Activated T-cell treated with anti-CD3 and anti-CD28 coated beads, Interleukin-2, amount 50 U/mL, for 4 hours (primary cell): ENCODE results near the gene OTOL1. TPM values are rescaled to one million over a fixed set of nuclear protein-coding genes. Genes with fewer than 3 reads are reported as not detected.

Source experiments
- ATAC-seq, 2 donors: fragments of 200-7000 bp; cut with Tn5 transposase; one replicate each; pipeline ENCODE4 v1.10.0; 2021
- DNase-seq: peaks from one replicate; pipeline ENCODE4 v3.0.0-alpha.2; 2020
- H3K27me3 Mint-ChIP-seq: one replicate; pipeline ENCODE4 v1.8.0; 2021; ENCODE audit warnings: low read depth, mixed read lengths
- H3K36me3 Mint-ChIP-seq: one replicate; pipeline ENCODE4 v1.8.0; 2022; ENCODE audit warnings: mixed read lengths; ENCODE audit not compliant: insufficient read depth
- H3K4me1 Mint-ChIP-seq: one replicate; pipeline ENCODE4 v1.8.0; 2021; ENCODE audit warnings: low read depth, mixed read lengths
- H3K4me3 Mint-ChIP-seq: one replicate; pipeline ENCODE4 v1.8.0; 2021; ENCODE audit warnings: mild to moderate bottlenecking, moderate library complexity, mixed read lengths
- H3K9me3 Mint-ChIP-seq: one replicate; pipeline ENCODE4 v1.8.0; 2021; ENCODE audit warnings: mixed read lengths
- total RNA-seq, 3 donors: library from RNA; stranded (reverse); gene quantifications; one replicate each; pipeline ENCODE4 v1.2.1, GENCODE V29; 2021

The OTOL1 gene
- total RNA-seq, 3 donors from 2014 or later = not detected

- no peak overlapping the region for H3K4me3 Mint-ChIP-seq
- DNase-seq (no peak), ATAC-seq (no peak)
- peaks cover 3% of the 10 kb centered on the region for H3K27me3 Mint-ChIP-seq
- no peaks in the 10 kb centered on the region for H3K4me1 Mint-ChIP-seq
- peaks cover 6% of the 10 kb centered on the region for H3K9me3 Mint-ChIP-seq
- H3K36me3 Mint-ChIP-seq = no peaks in the 10 kb centered on the region
Measured at GRCh38 chr3:161500068-161500796, 3.6 kb downstream of the OTOL1 start.

- Mint-ChIP-seq H3K9me3 (no peaks in the 10 kb centered on the region), H3K27me3 (peaks cover 2% of the 10 kb centered on the region), H3K4me3 (no peak overlapping the region), H3K4me1 (no peaks in the 10 kb centered on the region), H3K36me3 (no peaks in the 10 kb centered on the region)
- no peak for ATAC-seq
- DNase-seq = no peak
Measured at GRCh38 chr3:161503271-161503670, 6.7 kb downstream of the OTOL1 start.

- H3K4me3 Mint-ChIP-seq = no peak overlapping the region
- H3K9me3 Mint-ChIP-seq = no peaks in the 10 kb centered on the region
- no peaks in the 10 kb centered on the region for H3K4me1 Mint-ChIP-seq
- ATAC-seq (no peak), DNase-seq (no peak)
- no peaks in the 10 kb centered on the region for H3K27me3 Mint-ChIP-seq
- no peaks in the 10 kb centered on the region for H3K36me3 Mint-ChIP-seq
Measured at GRCh38 chr3:161508852-161509477, 12.4 kb downstream of the OTOL1 start.

GRCh38 chr3:161510510-161511260, 14.1 kb downstream of the OTOL1 start:
- no peaks in the 10 kb centered on the region for H3K36me3 Mint-ChIP-seq

GRCh38 chr3:161523916-161524315, 27.3 kb downstream of the OTOL1 start:
- Mint-ChIP-seq H3K36me3 (no peaks in the 10 kb centered on the region), H3K27me3 (no peaks in the 10 kb centered on the region)

More at GRCh38 chr3:161510510-161511260, 14.1 kb downstream of the OTOL1 start:
- H3K4me1 Mint-ChIP-seq = no peaks in the 10 kb centered on the region
- no peak overlapping the region for H3K4me3 Mint-ChIP-seq
- ATAC-seq = no peak
- no peaks in the 10 kb centered on the region for H3K9me3 Mint-ChIP-seq
- H3K27me3 Mint-ChIP-seq = no peaks in the 10 kb centered on the region
- no peak for DNase-seq

GRCh38 chr3:161531930-161532329, 35.3 kb downstream of the OTOL1 start:
- Mint-ChIP-seq H3K4me1 (no peaks in the 10 kb centered on the region), H3K27me3 (no peaks in the 10 kb centered on the region), H3K4me3 (no peak overlapping the region), H3K36me3 (no peaks in the 10 kb centered on the region), H3K9me3 (no peaks in the 10 kb centered on the region)
- ATAC-seq (no peak), DNase-seq (no peak)

More at GRCh38 chr3:161523916-161524315, 27.3 kb downstream of the OTOL1 start:
- ATAC-seq (no peak), DNase-seq (no peak)
- Mint-ChIP-seq H3K4me3 (no peak overlapping the region), H3K4me1 (no peaks in the 10 kb centered on the region), H3K9me3 (no peaks in the 10 kb centered on the region)

- H3K36me3 Mint-ChIP-seq = no peaks in the 10 kb centered on the region
- H3K9me3 Mint-ChIP-seq = no peaks in the 10 kb centered on the region
- H3K4me1 Mint-ChIP-seq = no peaks in the 10 kb centered on the region
- H3K27me3 Mint-ChIP-seq = peaks cover 2% of the 10 kb centered on the region
- DNase-seq (no peak), ATAC-seq (no peak)
- H3K4me3 Mint-ChIP-seq = no peak overlapping the region
Measured at GRCh38 chr3:161540594-161540993, 44.0 kb downstream of the OTOL1 start.

- H3K4me1 Mint-ChIP-seq = no peaks in the 10 kb centered on the region
Measured at GRCh38 chr3:161545824-161546223, 49.2 kb downstream of the OTOL1 start.

GRCh38 chr3:161548301-161548700, 51.7 kb downstream of the OTOL1 start:
- Mint-ChIP-seq H3K4me3 (no peak overlapping the region), H3K36me3 (no peaks in the 10 kb centered on the region), H3K9me3 (no peaks in the 10 kb centered on the region), H3K4me1 (no peaks in the 10 kb centered on the region), H3K27me3 (peaks cover 2% of the 10 kb centered on the region)
- DNase-seq (no peak), ATAC-seq (no peak)

More at GRCh38 chr3:161545824-161546223, 49.2 kb downstream of the OTOL1 start:
- H3K4me3 Mint-ChIP-seq = no peak overlapping the region
- ATAC-seq (no peak), DNase-seq (no peak)
- no peaks in the 10 kb centered on the region for H3K9me3 Mint-ChIP-seq
- H3K36me3 Mint-ChIP-seq = no peaks in the 10 kb centered on the region
- peaks cover 2% of the 10 kb centered on the region for H3K27me3 Mint-ChIP-seq

- Mint-ChIP-seq H3K36me3 (no peaks in the 10 kb centered on the region), H3K27me3 (peaks cover 2% of the 10 kb centered on the region)
Measured at GRCh38 chr3:161549261-161549660, 52.7 kb downstream of the OTOL1 start.

GRCh38 chr3:161550491-161551195, 54.0 kb downstream of the OTOL1 start:
- no peak for DNase-seq
- Mint-ChIP-seq H3K4me3 (no peak overlapping the region), H3K36me3 (no peaks in the 10 kb centered on the region), H3K27me3 (no peaks in the 10 kb centered on the region), H3K4me1 (no peaks in the 10 kb centered on the region), H3K9me3 (no peaks in the 10 kb centered on the region)
- ATAC-seq = no peak

More at GRCh38 chr3:161549261-161549660, 52.7 kb downstream of the OTOL1 start:
- DNase-seq (no peak), ATAC-seq (no peak)
- H3K4me1 Mint-ChIP-seq = no peaks in the 10 kb centered on the region
- H3K4me3 Mint-ChIP-seq = no peak overlapping the region
- no peaks in the 10 kb centered on the region for H3K9me3 Mint-ChIP-seq

- Mint-ChIP-seq H3K36me3 (no peaks in the 10 kb centered on the region), H3K27me3 (no peaks in the 10 kb centered on the region), H3K4me1 (no peaks in the 10 kb centered on the region), H3K9me3 (no peaks in the 10 kb centered on the region), H3K4me3 (no peak overlapping the region)
- DNase-seq (no peak), ATAC-seq (no peak)
Measured at GRCh38 chr3:161551697-161552096, 55.1 kb downstream of the OTOL1 start.

- Mint-ChIP-seq H3K36me3 (no peaks in the 10 kb centered on the region), H3K4me1 (no peaks in the 10 kb centered on the region), H3K9me3 (no peaks in the 10 kb centered on the region), H3K27me3 (no peaks in the 10 kb centered on the region), H3K4me3 (no peak overlapping the region)
- DNase-seq (no peak), ATAC-seq (no peak)
Measured at GRCh38 chr3:161552984-161553560, 56.5 kb downstream of the OTOL1 start.
